DLD1 (cell line): ENCODE results near the gene ZBTB2.
"Not testable (repeated sequence)": the region's sequence is repeated elsewhere in the genome, so short reads cannot be mapped to it uniquely, and the experiment has no call there.

Experiments
- in situ Hi-C: cut with HindIII; loops from 2 replicates; pipeline ENCODE4 v1.10.0; 2017; ENCODE audit warnings: low sequenced_read_pairs

The ZBTB2 gene

DNA sequence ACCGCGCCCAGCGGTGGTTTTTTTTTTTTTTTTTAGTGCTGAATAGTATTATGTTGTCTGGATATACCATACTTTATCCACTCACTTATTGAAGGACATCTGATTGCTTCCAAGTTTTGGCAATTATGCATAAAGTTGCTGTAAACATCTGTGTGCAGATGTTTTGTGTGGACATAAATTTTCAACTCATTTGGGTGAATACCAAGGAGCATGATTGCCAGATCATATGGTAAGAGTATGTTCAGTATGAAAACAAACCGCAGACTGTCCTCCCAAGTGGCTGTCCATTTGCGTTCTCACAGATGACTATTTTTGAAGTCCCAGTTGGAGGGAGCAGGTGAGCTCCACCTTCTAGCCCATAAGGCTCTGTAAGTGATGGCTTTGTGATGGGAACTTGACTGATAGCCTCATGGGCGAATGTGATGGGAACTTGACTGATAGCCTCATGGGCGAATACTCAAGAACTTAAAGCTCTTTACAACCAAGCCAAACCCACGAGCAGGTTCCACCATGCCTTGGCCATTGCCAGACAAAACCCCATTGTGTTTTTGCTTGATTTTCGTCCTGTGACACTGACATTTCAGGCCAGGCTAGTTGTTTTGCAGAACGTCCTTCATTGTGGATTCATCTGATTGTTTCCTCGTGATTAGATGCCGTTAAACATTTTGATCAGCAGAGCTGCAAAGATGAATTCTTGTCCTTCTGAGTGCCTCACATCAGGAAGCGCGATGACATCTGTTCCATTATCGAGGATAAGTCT lies 51.0 kb downstream of the ZBTB2 start:
- in situ Hi-C loops, result no loop called here

DNA sequence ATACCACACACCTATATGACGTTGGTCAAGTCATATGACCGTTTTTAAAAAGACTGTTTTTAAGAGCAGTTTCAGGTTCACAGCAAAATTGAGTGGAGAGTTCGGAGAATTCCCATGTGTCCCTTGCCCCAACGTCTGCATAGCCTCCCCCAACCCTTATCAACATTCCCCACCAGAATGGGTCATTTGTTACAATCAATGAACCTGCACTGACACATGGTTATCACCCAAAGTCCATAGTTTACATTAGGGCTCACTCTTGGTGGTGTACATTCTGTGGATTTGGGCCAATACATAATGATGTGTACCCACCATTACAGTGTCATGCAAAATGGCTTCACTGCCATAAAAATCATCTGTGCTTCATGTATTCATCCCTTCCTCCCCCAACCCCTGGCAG lies 52.0 kb downstream of the ZBTB2 start:
- in situ Hi-C loops, result no loop called here

DNA sequence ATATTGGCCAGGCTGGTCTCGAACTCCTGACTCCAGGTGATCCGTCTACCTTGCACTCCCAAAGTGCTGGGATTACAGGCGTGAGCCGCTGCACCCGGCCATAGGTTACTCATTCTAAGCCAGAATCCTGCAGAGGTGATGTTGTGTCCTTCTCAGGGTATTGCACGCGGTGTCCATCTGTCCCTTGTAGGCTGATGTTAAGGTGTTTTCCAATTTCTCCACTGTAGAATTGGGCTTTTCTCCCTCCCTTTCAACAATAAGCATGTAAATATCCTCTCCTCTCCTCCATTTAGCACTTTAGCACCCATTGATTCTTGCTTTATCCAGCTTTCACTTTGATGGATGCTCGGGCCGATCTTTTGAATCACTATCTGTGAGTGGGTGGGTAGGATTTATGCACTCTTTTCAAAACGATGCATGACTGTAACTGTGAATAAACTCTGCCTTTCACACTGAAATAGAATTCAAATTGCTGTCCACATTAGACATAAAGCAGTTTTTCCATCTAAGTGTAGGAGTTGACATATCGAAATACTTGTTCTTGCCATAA lies 52.6 kb downstream of the ZBTB2 start:
- in situ Hi-C loops, result no loop called here

DNA sequence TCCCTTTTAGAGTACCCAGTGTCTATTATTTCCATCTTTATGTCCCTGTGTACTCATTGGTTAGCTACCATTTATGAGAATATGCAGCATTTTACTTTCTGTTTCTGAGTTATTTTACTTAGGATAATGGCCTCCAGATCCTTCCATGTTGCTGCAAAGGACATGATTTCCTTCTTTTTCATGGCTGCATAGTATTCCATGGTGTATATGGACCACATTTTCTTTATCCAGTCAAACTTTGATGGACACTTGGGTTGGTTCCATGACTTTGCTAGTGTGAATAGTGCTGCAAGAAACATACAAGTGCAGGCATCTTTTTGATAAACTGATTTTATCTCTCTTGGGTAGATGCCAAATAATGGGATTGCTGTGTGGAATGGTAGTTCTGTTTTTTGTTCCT lies 55.4 kb downstream of the ZBTB2 start:
- in situ Hi-C loops, result no loop called here

DNA sequence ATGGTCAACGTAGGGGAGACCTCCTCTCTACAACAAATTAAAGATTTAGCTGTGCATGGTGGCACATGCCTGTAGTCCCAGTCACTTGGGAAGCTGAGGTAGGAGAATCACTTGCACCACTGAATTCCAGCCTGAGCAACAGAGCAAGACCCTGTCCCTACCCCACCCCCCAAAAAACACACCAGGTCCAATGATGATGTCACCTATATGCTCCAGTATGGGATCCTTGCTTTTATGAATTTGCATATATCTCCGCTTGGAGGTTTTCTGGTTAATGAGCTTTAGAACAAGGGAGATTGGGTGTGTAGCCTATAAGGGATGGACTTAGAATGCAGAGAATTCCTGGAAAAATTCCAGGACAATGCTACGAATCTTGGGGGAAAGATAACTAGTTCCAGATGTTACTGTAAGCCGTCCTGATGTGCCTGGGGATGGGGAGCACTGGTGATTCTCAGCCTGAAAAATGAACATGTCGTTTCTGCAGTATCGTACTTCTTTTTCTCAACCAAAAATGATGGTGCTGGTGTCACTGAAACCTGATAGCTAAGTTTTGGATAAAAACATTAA lies 61.1 kb downstream of the ZBTB2 start:
- in situ Hi-C loops, result no loop called here

DNA sequence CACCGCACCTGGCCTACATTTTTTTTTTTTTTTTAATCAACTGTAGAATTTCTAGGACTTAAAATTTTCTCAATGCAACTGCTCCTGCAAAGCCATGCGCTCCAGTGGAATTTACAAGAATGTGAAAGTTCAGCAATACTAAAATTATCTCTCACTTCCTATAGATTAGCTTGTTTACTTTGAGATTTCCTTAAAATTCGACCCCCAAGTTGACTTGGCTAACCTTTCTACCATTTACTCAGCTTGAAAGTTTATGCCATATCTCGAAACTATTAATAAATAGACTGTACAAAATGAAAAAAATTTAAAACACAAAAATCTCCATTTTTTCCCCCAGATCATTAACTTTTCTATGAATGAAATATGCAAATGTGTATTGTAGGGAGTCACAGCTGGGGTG lies 64.3 kb downstream of the ZBTB2 start:
- in situ Hi-C loops, result no loop called here

DNA sequence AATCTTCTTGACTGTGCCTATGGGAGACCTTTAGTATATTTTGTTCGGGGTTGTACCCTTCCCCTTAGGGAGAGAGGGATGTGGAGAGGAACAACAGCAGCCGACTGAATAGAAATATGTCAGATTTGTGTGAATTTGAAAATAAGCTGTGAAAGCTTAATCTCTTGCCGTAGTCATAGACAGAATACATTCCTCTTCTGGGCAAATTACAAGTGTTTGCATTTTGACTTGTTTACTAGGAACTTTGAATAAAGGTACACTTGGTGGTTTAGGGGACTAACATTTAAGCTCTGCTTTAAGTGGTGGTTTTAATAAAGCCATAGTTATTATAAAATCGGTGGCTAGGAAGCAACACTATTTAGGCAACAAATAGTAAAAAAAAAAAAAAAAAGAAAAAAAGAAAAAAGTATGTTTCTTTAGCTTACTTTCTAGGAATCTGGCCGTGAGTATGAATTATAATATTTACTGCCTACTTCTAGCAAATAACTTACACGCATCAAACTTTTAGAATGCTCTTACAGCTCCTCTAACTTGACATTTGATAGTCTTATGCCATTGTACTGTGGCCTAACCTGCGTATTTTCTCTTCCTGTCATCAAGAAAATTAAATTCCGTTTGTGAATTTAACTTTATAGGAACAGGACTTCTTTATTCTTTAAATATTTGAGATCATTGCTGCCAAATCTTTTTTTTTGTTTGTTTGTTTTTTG lies 65.1 kb downstream of the ZBTB2 start:
- in situ Hi-C loops, result no loop called here

DNA sequence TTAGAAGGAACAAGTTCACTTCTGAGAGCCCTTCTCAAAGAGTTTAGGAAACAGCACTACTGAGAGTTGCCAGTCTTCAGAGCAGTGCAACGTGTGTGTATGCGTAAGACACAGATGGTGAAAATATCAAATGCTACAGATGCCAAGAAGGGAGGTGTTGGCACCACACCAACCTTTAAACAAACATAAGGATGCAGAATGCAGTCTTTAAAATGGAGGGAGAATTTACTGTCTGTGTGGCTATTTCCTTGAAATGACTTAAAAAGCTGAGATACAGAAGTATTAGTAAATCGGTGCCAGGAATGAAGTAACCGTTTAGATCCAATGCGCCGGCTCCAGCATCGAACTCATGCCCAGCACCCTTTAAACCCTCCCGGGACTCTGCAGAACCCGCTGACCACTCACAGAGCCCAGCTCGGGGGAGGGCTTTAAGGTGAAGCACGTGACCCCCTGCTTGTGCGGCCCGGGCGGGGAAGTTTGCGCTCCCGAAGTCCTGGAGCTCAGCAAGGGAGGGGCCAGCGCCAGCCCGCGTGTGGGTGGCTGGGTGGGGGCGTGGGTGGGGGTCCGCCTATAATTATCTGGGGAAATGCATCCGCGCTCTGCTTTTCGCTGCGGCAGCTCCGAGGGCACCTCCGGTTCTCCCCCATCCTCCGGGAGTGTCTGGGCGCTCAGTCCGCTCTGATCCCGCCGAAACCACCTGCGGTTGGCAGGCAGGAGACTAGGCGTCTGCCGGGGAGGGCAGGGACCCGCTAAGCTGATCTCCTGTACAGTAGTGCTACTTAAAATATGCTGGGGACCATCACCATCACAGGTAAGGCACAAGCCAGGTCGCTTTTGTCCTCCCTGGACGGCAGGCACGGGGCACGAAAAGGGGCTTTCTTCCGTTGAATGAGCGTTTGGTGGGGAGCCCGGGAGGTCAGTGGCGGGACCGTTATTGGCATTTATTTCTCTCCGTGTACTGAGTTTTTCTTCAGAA lies 66.0 kb downstream of the ZBTB2 start:
- in situ Hi-C loops, result no loop called here

DNA sequence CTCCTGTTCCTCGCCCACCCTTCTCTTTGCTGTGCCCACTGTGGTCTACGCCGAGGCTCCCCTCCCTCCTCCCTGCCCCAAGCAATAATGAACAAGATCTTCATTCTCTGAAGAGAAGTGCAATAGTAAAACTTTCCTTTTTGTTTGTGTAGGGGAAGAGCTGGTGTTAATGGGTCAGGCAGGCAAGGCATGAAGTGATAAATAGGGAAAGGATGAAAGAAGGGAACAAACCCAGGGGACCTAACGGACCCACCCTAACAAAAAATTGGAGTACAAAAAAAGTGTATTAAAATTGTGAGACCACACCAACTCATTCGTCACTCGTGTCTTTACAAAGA lies 66.9 kb downstream of the ZBTB2 start:
- in situ Hi-C loops, result no loop called here

DNA sequence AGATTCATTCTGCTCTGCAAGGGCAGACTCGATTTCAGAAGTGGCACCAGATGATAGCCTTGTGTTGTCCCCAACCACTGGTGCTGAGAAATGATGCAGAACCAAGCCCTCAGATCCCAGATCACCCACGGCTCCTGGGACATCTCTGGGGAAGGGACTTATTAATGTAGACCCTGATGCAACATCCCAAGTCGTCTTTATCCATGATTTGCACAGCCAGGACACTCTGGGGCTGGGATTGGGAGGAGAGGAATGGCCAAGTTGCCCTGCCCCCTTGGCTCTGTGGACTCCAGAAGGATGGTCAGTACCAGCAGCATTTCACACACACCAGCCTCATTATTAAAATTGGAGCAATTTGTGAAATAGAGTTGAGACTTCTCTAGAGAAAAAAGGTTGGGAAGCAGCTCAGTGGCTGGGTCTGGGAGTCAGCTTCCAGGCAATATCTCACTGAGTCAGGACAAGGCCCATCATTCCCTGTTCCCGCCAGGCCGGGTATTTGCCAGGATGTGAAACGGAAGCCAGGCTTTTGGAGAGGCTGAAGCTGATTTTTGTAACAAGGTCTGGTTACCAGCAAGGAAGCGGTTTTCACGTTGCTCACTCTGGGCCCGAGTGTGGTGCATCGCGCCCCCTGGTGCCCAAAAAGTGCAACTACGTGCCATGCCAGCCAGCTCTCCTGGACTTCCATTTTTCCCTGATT lies 67.4 kb downstream of the ZBTB2 start:
- in situ Hi-C loops, result no loop called here

DNA sequence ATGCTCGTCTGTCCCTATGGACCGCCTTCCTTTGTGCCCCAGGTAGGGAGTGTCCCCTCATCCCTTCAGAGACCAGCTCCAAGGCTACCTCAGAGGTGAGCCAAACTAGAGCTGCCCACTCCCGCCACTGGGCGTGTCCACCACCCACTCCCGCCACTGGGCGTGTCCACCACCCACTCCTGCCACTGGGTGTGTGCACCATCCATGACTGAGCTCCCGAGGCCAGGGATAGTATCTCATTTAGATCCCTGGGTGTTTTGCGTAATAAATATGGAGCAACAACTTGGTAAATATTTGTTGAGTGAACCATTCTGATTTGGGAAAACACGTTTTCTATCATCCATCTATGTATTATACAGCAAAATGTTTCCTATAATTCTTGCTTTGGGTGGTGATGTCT lies 68.8 kb downstream of the ZBTB2 start:
- in situ Hi-C loops, result no loop called here

DNA sequence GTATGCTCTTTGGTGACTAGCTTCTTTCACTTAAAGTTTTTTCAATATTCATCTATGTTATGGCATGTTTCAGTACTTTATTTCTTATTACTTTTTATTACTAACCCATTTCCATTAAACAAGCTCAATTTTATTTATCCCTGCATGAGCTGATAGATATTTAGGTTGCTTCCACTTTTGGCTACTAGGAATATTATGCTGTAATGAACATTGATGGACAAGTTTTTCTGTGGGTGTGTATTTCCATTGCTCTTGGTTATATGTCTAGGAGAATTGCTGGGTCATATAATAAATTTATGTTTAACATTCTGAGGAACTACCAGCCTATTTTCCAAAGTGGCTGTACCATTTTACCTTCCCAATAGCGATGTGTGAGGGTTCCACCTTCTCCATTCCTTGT lies 69.9 kb downstream of the ZBTB2 start:
- in situ Hi-C loops, result no loop called here

DNA sequence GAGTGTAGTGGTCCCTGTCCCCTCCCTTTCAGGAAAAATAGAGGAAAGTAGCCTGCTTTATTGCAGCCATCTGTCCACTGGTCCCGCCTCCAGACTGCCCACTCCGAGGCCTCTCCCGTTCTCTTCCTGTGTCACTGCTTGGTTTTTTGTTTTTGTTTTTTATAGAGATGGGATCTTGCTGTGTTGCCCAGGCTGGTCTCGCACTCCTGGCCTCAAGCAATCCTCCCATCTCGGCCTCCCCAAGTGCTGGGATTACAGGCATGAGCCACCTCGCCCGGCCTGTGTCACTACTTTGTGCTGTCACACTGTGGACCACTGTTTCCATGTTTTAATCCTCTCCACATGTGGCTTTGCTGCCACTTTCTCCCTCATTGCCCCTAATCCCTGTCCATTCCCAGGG lies 71.2 kb downstream of the ZBTB2 start:
- in situ Hi-C loops, result no loop called here

DNA sequence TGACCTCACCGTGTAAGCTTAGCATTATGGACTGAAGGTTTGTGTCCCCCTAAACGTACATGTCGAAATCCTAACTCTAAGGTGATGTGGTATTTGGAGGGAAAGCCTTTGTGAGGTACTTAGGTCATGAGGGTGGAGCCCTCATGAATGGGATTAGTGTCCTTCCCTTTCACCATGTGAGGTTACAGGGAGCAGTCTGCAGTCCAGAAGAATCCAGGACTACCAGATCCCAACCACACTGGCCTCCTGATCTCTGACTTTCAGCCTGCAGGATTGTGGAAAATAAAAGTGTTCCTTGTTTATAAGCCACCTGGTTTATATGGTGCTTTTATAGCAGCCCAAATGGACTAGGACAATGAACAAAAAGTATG lies 73.4 kb downstream of the ZBTB2 start:
- in situ Hi-C loops, result no loop called here

DNA sequence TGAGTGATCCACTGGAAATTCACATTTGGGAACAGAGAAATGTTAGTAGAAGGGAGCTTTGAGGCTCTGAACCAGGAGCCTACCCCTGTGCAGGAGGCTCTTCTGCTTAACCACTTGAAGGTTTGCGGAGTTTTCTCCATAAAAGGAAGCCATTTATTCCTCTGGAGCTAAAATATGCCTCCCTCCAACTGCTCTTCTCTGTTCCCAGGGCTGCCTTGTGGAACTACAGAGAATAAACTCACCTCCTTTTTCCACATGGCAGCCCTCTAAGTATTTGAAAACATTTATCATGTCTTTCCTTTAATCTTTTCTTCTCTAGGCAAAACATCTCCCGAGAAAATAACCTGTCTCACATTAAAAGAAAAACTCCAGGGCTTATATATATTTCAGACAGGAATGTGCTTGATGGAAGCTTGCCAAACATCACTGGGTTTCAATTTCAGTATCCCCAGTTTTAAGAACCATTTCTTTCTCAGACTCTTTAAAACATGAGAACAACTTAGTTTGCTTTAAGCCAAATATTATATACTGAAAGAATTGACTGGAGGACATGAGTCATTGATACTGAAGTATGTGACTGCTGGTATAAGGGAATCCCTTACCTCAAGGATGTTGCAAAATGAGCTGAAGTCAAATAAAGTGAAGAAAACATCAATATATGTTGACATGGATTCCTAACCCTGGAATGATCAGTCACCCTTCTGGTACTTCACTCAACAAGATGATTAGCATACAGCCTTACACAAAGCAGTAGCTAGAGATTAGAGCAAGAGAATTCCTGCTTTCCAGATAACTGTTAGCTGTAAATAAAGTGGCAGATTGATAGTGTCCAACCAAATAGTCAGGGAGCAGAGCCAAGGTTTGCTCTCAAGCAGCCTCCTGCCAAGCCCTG lies 74.0 kb downstream of the ZBTB2 start:
- in situ Hi-C loops, result no loop called here

DNA sequence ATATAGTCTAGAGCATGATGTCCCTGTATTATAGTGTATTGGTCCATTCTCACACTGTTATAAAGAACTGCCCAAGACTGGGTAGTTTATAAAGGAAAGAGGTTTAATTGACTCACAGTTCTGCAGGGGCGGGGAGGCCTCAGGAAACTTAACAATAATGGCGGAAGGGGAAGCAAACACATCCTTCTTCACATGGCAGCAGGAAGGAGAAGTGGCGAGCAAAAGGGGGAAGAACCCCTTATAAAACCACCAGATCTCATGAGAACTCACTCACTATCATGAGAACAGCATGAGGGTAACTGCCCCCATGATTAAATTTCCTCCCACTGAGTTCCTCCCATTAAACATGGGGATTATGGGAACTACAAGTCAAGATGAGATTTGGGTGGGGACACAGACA lies 75.7 kb downstream of the ZBTB2 start:
- in situ Hi-C loops, result not testable (repeated sequence)
